Chondrocyte (in vitro differentiated cells): ENCODE results near the gene TIMM17B. TPM values are rescaled to one million over a fixed set of nuclear protein-coding genes. Genes with fewer than 3 reads are reported as not detected.
"Not testable (repeated sequence)": the region's sequence is repeated elsewhere in the genome, so short reads cannot be mapped to it uniquely, and the experiment has no call there.

ENCODE experiments used
- DNase-seq: peaks from one replicate; pipeline ENCODE4 v3.0.0; 2021; ENCODE audit warnings: mixed read lengths, low spot score
- H3K27ac Mint-ChIP-seq: one replicate; pipeline ENCODE4 v1.8.0; 2021; ENCODE audit warnings: mild to moderate bottlenecking, moderate library complexity, mixed read lengths; ENCODE audit not compliant: unreplicated experiment
- H3K27me3 Mint-ChIP-seq: 2 replicates; pipeline ENCODE4 v1.8.0; 2021; ENCODE audit warnings: low read depth, mixed read lengths
- H3K36me3 Mint-ChIP-seq: 2 replicates; pipeline ENCODE4 v1.8.0; 2021; ENCODE audit warnings: low read depth, mixed read lengths
- H3K4me1 Mint-ChIP-seq: 2 replicates; pipeline ENCODE4 v1.8.0; 2021; ENCODE audit warnings: low read depth, mild to moderate bottlenecking, mixed read lengths
- H3K4me3 Mint-ChIP-seq: one replicate; pipeline ENCODE4 v1.8.0; 2021; ENCODE audit warnings: mild to moderate bottlenecking, moderate library complexity, mixed read lengths; ENCODE audit not compliant: unreplicated experiment
- H3K9me3 Mint-ChIP-seq: 2 replicates; pipeline ENCODE4 v1.8.0; 2021; ENCODE audit warnings: low read depth, mixed read lengths
- total RNA-seq: library from RNA; stranded (reverse); gene quantifications from 3 replicates; pipeline ENCODE4 v1.2.1, GENCODE V29; 2021
- TF ChIP-seq, protein P1 (sequence below): fragments of 200-600 bp; sonication (generic); IDR thresholded peaks from 2 replicates; pipeline ENCODE4 v1.5.0; 2021; ENCODE audit warnings: antibody characterized with exemption, mild to moderate bottlenecking, moderate library complexity

Gene TIMM17B
- total RNA-seq, 1 donor from 2014 or later, result 38.0 TPM

DNA sequence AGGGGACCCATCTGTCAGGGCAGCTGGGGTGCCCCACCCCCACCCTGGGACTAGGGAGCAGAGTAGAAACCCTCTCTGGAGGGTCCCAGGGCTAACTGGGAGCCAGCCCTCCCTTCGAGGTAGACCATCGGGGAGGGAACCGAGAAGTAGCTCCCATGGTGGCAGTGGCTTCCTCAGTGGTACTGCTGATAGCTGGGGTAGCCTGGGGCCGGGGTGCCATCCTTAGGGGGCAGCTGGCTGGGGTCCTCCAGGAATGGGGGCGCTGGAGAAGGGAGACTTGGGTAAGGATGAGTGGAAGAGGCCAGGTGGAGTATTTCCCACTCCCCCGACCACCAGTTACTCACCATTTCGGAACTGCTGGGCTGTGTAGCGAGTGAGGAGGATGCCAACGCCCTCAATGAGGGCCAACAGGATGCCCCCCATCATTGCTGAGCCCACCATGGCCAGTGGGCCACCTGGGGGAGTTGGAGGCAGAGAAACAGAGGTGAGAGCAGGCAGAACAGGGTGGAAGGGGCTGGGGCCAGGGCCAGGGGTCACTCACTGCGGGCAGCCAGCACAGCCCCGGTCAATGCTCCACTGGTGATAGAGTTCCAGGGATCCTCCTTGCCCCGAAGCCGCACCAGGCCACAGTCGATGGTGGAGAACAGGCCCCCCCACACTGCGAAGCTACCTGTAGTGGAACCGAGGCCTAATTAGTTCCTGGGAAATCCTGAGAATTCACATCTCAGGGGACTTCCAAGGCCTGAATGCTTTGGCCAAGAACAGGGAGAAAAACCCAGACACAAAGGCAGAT lies 3.8 kb downstream of the TIMM17B start:
- no peak overlapping the region for H3K27ac Mint-ChIP-seq
- H3K4me3 Mint-ChIP-seq, result no peak overlapping the region
- TF ChIP-seq, protein P1, sequence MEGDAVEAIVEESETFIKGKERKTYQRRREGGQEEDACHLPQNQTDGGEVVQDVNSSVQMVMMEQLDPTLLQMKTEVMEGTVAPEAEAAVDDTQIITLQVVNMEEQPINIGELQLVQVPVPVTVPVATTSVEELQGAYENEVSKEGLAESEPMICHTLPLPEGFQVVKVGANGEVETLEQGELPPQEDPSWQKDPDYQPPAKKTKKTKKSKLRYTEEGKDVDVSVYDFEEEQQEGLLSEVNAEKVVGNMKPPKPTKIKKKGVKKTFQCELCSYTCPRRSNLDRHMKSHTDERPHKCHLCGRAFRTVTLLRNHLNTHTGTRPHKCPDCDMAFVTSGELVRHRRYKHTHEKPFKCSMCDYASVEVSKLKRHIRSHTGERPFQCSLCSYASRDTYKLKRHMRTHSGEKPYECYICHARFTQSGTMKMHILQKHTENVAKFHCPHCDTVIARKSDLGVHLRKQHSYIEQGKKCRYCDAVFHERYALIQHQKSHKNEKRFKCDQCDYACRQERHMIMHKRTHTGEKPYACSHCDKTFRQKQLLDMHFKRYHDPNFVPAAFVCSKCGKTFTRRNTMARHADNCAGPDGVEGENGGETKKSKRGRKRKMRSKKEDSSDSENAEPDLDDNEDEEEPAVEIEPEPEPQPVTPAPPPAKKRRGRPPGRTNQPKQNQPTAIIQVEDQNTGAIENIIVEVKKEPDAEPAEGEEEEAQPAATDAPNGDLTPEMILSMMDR, result no peak
- peaks cover 18% of the 10 kb centered on the region for H3K4me1 Mint-ChIP-seq
- no peak for DNase-seq
- peaks cover 1% of the 10 kb centered on the region for H3K36me3 Mint-ChIP-seq
- H3K9me3 Mint-ChIP-seq, result peaks cover 4% of the 10 kb centered on the region
- no peaks in the 10 kb centered on the region for H3K27me3 Mint-ChIP-seq

DNA sequence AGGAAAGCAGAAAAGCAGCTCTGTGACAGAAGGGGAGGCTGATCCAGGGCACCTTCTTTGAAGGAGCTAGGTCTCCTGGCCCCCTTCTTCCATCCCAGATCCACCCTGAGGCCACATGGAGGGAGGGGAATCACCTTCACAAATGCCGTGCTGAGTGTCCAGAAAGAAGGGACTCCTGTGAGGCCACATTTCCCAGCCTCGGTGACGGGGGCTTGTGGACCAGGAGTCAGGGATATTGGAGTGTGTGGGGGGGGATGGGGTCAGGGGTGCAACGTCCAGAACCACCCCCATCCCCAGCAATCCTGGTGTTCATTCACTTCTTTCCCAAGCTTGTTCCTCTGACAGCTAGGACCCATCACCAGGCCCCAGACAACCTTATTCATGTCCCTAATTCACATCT lies 4.7 kb downstream of the TIMM17B start:
- Mint-ChIP-seq H3K4me3 (no peak overlapping the region), H3K36me3 (peaks cover 1% of the 10 kb centered on the region), H3K9me3 (peaks cover 4% of the 10 kb centered on the region), H3K4me1 (peaks cover 15% of the 10 kb centered on the region), H3K27me3 (no peaks in the 10 kb centered on the region), H3K27ac (no peak overlapping the region)
- DNase-seq, result no peak
- TF ChIP-seq, protein P1, result no peak

DNA sequence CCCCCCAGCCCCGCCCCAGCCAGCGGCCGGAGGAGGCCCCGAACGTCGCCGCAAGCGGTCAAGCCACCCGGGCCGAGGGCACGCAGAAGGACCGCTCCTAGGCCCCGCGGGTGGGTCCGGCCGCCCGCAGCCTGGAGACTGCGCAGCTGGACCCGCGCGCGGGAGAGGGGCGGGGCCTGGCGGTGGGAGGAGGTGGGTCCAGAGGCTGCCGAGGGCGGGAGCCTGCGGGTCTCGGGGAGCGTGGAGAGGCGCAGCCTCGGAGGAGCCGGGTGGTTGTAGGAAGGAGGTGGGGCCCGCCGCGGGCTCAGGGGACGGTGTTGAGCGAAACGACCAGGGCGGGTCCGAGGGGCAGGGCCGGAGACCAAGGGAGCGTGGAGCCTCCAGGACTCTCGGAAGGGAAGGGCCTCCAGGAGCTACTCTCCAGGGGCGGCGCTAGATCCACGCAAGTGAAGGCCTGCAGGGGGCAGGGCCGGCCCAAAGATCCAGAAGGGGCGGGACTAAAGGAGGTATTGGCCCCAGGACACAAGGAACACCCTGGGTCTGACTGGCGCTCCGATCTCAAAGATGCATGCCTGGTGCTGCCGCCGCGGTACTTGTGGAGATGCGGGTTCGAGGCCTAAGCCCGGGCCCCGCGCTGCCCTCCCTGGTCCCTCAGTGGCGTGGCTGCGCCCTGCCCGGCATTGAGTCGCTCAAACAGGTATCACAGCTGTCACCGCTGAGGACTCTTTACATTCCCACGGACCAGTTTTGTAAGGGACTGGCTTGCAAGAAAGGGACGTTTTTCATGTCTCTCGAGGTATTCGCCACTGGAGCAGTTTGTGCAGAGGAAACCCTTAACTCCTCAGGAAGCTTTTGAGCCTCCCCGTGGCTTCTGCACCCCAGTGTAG lies 5.9 kb downstream of the TIMM17B start:
- H3K27ac Mint-ChIP-seq, result peak overlapping the region; percentile 45

DNA sequence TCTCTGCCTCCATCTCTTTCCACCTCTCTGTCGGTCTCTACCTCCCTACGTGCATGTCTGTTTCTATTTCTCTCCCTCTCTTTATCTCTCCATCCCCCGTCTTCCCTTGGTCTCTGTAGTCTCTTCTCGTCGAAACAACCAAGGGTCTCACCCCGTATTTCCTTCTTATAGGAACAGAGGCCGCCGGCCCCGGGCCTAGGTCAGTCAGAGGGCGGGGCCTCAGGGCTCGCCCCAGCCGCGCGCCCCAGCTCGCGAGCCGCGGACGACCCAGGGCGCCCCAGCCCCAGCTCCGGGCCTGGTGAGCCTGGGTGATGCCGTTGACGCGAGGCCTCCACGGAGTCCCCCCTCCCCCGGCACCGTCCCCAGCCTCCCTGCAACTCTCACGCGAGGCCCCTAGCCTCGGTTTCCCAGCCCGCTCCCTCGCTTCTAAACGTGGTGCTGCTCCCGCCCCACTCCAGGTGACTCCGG lies 6.6 kb downstream of the TIMM17B start:
- Mint-ChIP-seq H3K9me3 (peaks cover 6% of the 10 kb centered on the region), H3K36me3 (peaks cover 1% of the 10 kb centered on the region), H3K4me3 (peak overlapping the region; percentile 70), H3K27ac (peak overlapping the region; percentile 34), H3K27me3 (no peaks in the 10 kb centered on the region), H3K4me1 (peaks cover 7% of the 10 kb centered on the region)
- TF ChIP-seq, protein P1, result no peak
- no peak for DNase-seq

More for the DNA sequence above, 5.9 kb downstream of the TIMM17B start:
- Mint-ChIP-seq H3K9me3 (peaks cover 6% of the 10 kb centered on the region), H3K4me1 (peaks cover 11% of the 10 kb centered on the region), H3K27me3 (no peaks in the 10 kb centered on the region), H3K36me3 (peaks cover 1% of the 10 kb centered on the region), H3K4me3 (peak overlapping the region; percentile 70)
- TF ChIP-seq, protein P1, result peak; percentile 74
- DNase-seq, result no peak

DNA sequence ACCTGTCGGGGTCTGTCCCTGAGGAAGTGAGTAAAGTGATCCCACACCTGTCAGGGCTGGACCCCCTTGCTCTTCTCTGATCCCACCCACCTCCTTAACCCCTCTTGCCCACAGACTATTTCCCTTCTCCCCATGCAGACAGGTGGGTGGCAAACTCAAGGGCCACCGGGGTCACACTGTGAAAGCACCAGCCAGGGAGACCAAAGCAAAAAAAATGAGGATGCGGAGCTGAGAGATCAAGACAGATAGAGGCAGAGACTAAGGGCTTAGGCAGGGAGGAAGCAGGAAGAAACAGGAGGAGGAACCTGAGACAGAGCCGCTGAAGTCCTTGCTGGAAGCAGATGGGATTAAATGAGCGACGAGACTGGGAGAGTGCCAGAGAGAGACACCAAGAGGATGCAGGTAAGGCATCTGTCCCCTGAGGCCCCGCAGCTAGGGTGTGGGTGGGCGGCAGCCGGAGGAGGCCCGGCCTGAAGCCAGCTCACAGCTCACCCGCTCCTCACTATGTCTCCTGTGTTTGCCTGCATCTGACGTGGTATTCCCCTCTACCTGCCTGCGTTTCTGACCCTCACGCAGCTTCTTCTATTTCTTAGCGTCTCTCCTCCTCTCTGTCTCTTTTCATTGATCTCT lies 7.2 kb downstream of the TIMM17B start:
- H3K9me3 Mint-ChIP-seq, result peaks cover 5% of the 10 kb centered on the region
- H3K36me3 Mint-ChIP-seq, result peaks cover 1% of the 10 kb centered on the region
- TF ChIP-seq, protein P1, result no peak

DNA sequence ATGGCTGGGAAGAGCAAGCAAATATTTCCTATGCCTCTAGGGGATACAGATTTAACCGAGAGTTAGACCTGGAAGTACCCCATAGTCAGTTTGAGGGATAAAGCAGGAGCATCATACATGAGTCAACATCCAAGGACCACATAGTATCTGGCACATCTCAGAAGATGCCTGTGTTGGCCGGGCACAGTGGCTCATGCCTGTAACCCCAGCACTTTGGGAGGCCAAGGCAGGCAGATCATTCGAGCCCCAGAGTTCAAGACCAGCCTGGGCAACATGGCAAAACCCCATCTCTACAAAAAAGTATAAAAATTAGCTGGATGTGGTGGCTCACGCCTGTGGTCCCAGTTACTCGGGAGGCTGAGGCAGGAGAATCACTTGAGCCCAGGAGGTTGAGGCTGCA lies 11.0 kb downstream of the TIMM17B start:
- H3K9me3 Mint-ChIP-seq, H3K4me3 Mint-ChIP-seq, H3K36me3 Mint-ChIP-seq, H3K27ac Mint-ChIP-seq, H3K4me1 Mint-ChIP-seq, H3K27me3 Mint-ChIP-seq: not testable (repeated sequence)
- DNase-seq, result peak; percentile 20

More for the DNA sequence above, 7.2 kb downstream of the TIMM17B start:
- Mint-ChIP-seq H3K27ac (peak overlapping the region; percentile 34), H3K4me3 (peak overlapping the region; percentile 61), H3K4me1 (peaks cover 7% of the 10 kb centered on the region), H3K27me3 (no peaks in the 10 kb centered on the region)
- DNase-seq, result no peak
